HepG2 (cell line): ENCODE data around the gene IPP. TPM values are rescaled to one million over a fixed set of nuclear protein-coding genes. Genes with fewer than 3 reads are reported as not detected.

Source experiments
- ATAC-seq: fragments of 200-7000 bp; cut with Tn5 transposase; 3 replicates; pipeline ENCODE4 v1.9.1; 2020; ENCODE audit warnings: mild to moderate bottlenecking, moderate library complexity
- BruUV-seq: library from RNA; stranded (reverse); fragments of 400-500 nt; replicated peaks from 2 replicates; lab custom pipeline; 2021; lab: Mats Ljungman, UMichigan
- CTCF ChIA-PET: fragments of 300-600 bp; formaldehyde crosslinking; extraction: SDS; loops from one replicate; lab custom pipeline; 2021; ENCODE audit warnings: low total read pairs, inconsistent platforms, low intra/inter-chr PET ratio; lab: Yijun Ruan, JAX
- POLR2A ChIA-PET: fragments of 350-600 bp; sonication (Branson Sonifier 250); formaldehyde crosslinking; loops from one replicate; lab custom pipeline; 2020; ENCODE audit warnings: antibody characterized with exemption, inconsistent platforms; lab: Yijun Ruan, JAX
- DNase-seq: peaks from one replicate; pipeline ENCODE4 v3.0.0-alpha.2; 2015; ENCODE audit warnings: low spot score
- FAIRE-seq: peaks from 3 replicates; lab custom pipeline; 2011; peaks lifted over from hg19 to GRCh38; lab: Jason Lieb, UNC
- H2AFZ ChIP-seq: one replicate; pipeline ENCODE4 v1.6.1; 2011; ENCODE audit warnings: low read length, inconsistent platforms
- H3K27ac ChIP-seq: fragments of 300-600 bp; 3 replicates; pipeline ENCODE4 v1.8.0; 2011; ENCODE audit warnings: mixed run types, mild to moderate bottlenecking, mixed read lengths, low read length, inconsistent platforms; ENCODE audit not compliant: insufficient read depth; ENCODE audit errors: extremely low read length
- H3K27me3 ChIP-seq, 2 experiments: fragments of 200-600 bp in 1 of 2; 2 replicates in 1 of 2; 3 replicates in 1 of 2; pipeline versions ENCODE4 v1.6.0 to v1.8.0; 2011; ENCODE audit warnings: low read length in 2 of 2, mild to moderate bottlenecking in 2 of 2, moderate library complexity in 2 of 2, inconsistent platforms in 1 of 2; ENCODE audit not compliant: insufficient read depth in 2 of 2, control insufficient read depth in 1 of 2
- H3K36me3 ChIP-seq, 2 experiments: fragments of 200-600 bp in 1 of 2; replicated peaks in 1 of 2; 2 replicates in 1 of 2; 3 replicates in 1 of 2; pipeline versions ENCODE4 v1.5.1 to v1.8.0; 2011; ENCODE audit warnings: low read length in 2 of 2, inconsistent platforms in 1 of 2; ENCODE audit not compliant: insufficient read depth in 2 of 2, control insufficient read depth in 1 of 2
- H3K4me1 ChIP-seq: 2 replicates; pipeline ENCODE4 v1.5.1; 2012; ENCODE audit warnings: low read length, inconsistent platforms; ENCODE audit not compliant: insufficient read depth
- H3K4me2 ChIP-seq: 2 replicates; pipeline ENCODE4 v1.6.0; 2011; ENCODE audit warnings: low read depth, low read length, inconsistent platforms
- H3K4me3 ChIP-seq, 3 experiments: fragments of 200-600 bp in 1 of 3; sonication (generic), shearing (Covaris generic) in 1 of 3; replicated peaks in 1 of 3; 2 replicates each; pipeline ENCODE4 v1.5.1; 2011 to 2016; ENCODE audit warnings: low read length in 3 of 3, inconsistent platforms in 2 of 3, low read depth in 2 of 3, mild to moderate bottlenecking in 2 of 3, control low read depth in 1 of 3, mixed read lengths in 1 of 3; ENCODE audit not compliant: insufficient read depth in 1 of 3
- H3K79me2 ChIP-seq: one replicate; pipeline ENCODE4 v1.6.1; 2011; ENCODE audit warnings: low read length, inconsistent platforms; ENCODE audit not compliant: insufficient read depth
- H3K9ac ChIP-seq: 2 replicates; pipeline ENCODE4 v1.6.0; 2011; ENCODE audit warnings: mild to moderate bottlenecking, low read depth, low read length, inconsistent platforms; ENCODE audit not compliant: insufficient read depth
- H3K9me3 ChIP-seq: 2 replicates; pipeline ENCODE4 v1.5.1; 2012; ENCODE audit warnings: mild to moderate bottlenecking, low read length
- H4K20me1 ChIP-seq: 2 replicates; pipeline ENCODE4 v1.6.0; 2011; ENCODE audit warnings: inconsistent platforms, mild to moderate bottlenecking, low read length, moderate library complexity; ENCODE audit not compliant: insufficient read depth
- CC2D1A ChIP-seq: sonication (generic); formaldehyde crosslinking; IDR thresholded peaks from 2 replicates; pipeline ENCODE4 v1.8.1; 2023; ENCODE audit warnings: mild to moderate bottlenecking, missing genetic modification reagents
- CREBL2 ChIP-seq: sonication (generic); formaldehyde crosslinking; IDR thresholded peaks from 2 replicates; pipeline ENCODE4 v1.8.1; 2023; ENCODE audit warnings: missing genetic modification reagents, mild to moderate bottlenecking, borderline replicate concordance
- EED ChIP-seq: sonication (generic); formaldehyde crosslinking; IDR thresholded peaks from 2 replicates; pipeline ENCODE4 v1.5.0; 2020; ENCODE audit warnings: mild to moderate bottlenecking, missing genetic modification reagents
- ERF ChIP-seq: IDR thresholded peaks from 2 replicates; pipeline ENCODE4 v1.6.1; 2018; ENCODE audit warnings: missing biosample characterization, missing genetic modification reagents
- HHEX ChIP-seq: IDR thresholded peaks from 2 replicates; pipeline ENCODE4 v1.6.1; 2016; ENCODE audit warnings: control low read depth
- JDP2 ChIP-seq: sonication (generic); formaldehyde crosslinking; IDR thresholded peaks from 2 replicates; pipeline ENCODE4 v1.8.1; 2022; ENCODE audit warnings: missing genetic modification reagents, borderline replicate concordance
- RCOR2 ChIP-seq: IDR thresholded peaks from 2 replicates; pipeline ENCODE4 v1.6.1; 2016; ENCODE audit warnings: missing biosample characterization, missing genetic modification reagents
- SAFB2 ChIP-seq: sonication (generic); formaldehyde crosslinking; IDR thresholded peaks from 2 replicates; pipeline ENCODE4 v1.5.1; 2020; ENCODE audit warnings: missing genetic modification reagents, low read depth, mild to moderate bottlenecking, borderline replicate concordance
- SSRP1 ChIP-seq: IDR thresholded peaks from 2 replicates; pipeline ENCODE4 v1.6.1; 2016; ENCODE audit warnings: control low read depth
- TCF7 ChIP-seq: sonication (generic); IDR thresholded peaks from 2 replicates; pipeline ENCODE4 v1.6.1; 2016; ENCODE audit warnings: antibody characterized with exemption, low read depth
- TCF7L2 ChIP-seq: IDR thresholded peaks from 2 replicates; pipeline ENCODE4 v1.6.1; 2011; ENCODE audit warnings: mild to moderate bottlenecking, low read depth, low read length, moderate library complexity
- YEATS4 ChIP-seq: sonication (generic); formaldehyde crosslinking; IDR thresholded peaks from 2 replicates; pipeline ENCODE4 v1.4.0; 2020; ENCODE audit warnings: missing genetic modification reagents, borderline replicate concordance
- ZNF672 ChIP-seq: sonication (generic); formaldehyde crosslinking; IDR thresholded peaks from 2 replicates; pipeline ENCODE4 v1.8.1; 2022; ENCODE audit warnings: missing genetic modification reagents
- ZNF781 ChIP-seq: sonication (generic); formaldehyde crosslinking; IDR thresholded peaks from 2 replicates; pipeline ENCODE4 v1.5.1; 2020; ENCODE audit warnings: borderline replicate concordance, mild to moderate bottlenecking, missing genetic modification reagents; ENCODE audit errors: not compliant biosample characterization
- ZNF879 ChIP-seq: sonication (generic); formaldehyde crosslinking; IDR thresholded peaks from 2 replicates; pipeline ENCODE4 v1.8.1; 2023; ENCODE audit warnings: missing genetic modification reagents
- ZNF883 ChIP-seq: sonication (generic); formaldehyde crosslinking; IDR thresholded peaks from 2 replicates; pipeline ENCODE4 v1.5.1; 2020; ENCODE audit warnings: mild to moderate bottlenecking, missing genetic modification reagents; ENCODE audit errors: not compliant biosample characterization
- ZSCAN9 ChIP-seq: IDR thresholded peaks from 2 replicates; pipeline ENCODE4 v1.6.1; 2016; ENCODE audit warnings: borderline replicate concordance
- WGBS: methylation state at CpG from one replicate; pipeline ENCODE4 v1.1.6; 2017; ENCODE audit warnings: low lambda C conversion rate; 5-methylcytosine and 5-hydroxymethylcytosine counted together
- in situ Hi-C: cut with HindIII; loops from 2 replicates; pipeline ENCODE4 v1.10.0; 2017; ENCODE audit warnings: low pct_unique_long_range_greater_than_20kb; ENCODE audit not compliant: extremely low pct_ligation_motif_present
- intact Hi-C: fragments of 100-400 bp; cut with micrococcal nuclease; formaldehyde crosslinking; loops from one replicate; pipeline ENCODE4 v1.10.0; 2022; ENCODE audit not compliant: unreplicated experiment
- polyA plus RNA-seq, 8 experiments: library from polyadenylated mRNA; depleted of rRNA in 3 of 8; stranded (reverse) in 7 of 8; unstranded in 1 of 8; fragments of >200 nt; fragmentation: Illumina TruSeq in 4 of 8; extraction: Trizol in 4 of 8; gene quantifications; 2 replicates each; pipeline versions ENCODE4 v1.2.1 to v1.2.3, GENCODE V29; 2011 to 2016; ENCODE audit warnings: low read depth in 4 of 8, missing spikeins in 1 of 8, mixed read lengths in 1 of 8; ENCODE audit not compliant: insufficient read depth in 1 of 8
- total RNA-seq, 5 experiments: library from RNA; depleted of rRNA; stranded (reverse); fragments of >200 nt; fragmentation: Illumina TruSeq; extraction: Trizol; gene quantifications; 2 replicates each; pipeline ENCODE4 v1.2.3, GENCODE V29; 2016; ENCODE audit warnings: low read depth in 1 of 5
- TF ChIP-seq, protein P1 (sequence below): sonication (generic); formaldehyde crosslinking; IDR thresholded peaks from 2 replicates; pipeline ENCODE4 v1.5.1; 2020; ENCODE audit warnings: missing genetic modification reagents, mild to moderate bottlenecking, borderline replicate concordance

The IPP gene
- total and polyA plus RNA-seq, 2 of the 13 experiments (the other 11 are each of a cell fraction or from before 2014, with no cell fraction given): 3.0 to 9.7 TPM

DNA sequence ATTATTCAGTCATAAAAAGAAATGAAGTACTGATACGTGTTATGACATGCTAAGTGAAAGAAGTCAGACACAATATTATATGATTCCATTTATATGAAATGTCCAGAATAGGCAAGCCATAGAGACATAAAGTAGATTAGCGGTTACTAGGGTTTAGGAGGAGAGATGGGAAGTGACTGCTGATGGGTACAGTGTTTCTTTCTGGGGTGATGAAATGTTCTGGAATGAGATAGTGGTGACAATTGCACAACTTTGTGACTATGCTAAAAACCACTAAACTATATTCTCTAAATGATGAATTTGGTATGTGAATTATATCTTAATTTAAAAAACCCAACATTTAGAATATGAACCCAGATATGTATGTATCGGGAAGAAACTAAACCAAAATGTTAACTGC, 27.6 kb downstream of the IPP start:
- H4K20me1 ChIP-seq: no peaks in the 10 kb centered on the region
- WGBS: 98% methylated on average over 3 of the region's 3 CpGs
- BruUV-seq: no TSS peak
- no peak overlapping the region for H3K27ac ChIP-seq
- ChIA-PET CTCF (no interaction called here), POLR2A (no interaction called here)
- H3K4me3 ChIP-seq: no peak overlapping the region
- intact Hi-C loops (no loop called here), in situ Hi-C loops (no loop called here)
- H3K36me3 ChIP-seq: peaks cover 0 to 1% of the 10 kb centered on the region in 2 experiments; a peak in 2 of 5 replicates
- H3K4me1 ChIP-seq: no peaks in the 10 kb centered on the region
- no peak overlapping the region for H3K9ac ChIP-seq
- no peaks in the 10 kb centered on the region for H3K79me2 ChIP-seq
- no peak for FAIRE-seq
- ATAC-seq: no peak
- no peak overlapping the region for H2AFZ ChIP-seq
- H3K9me3 ChIP-seq: no peaks in the 10 kb centered on the region
- DNase-seq: no peak
- no peaks in the 10 kb centered on the region for H3K27me3 ChIP-seq
- no peak for TF ChIP-seq EED (CRISPR knock-in tag)
- TF ChIP-seq JDP2 (CRISPR knock-in tag): no peak
- no peak for TF ChIP-seq ZNF879 (CRISPR knock-in tag)
- TF ChIP-seq TCF7L2: no peak
- no peak for TF ChIP-seq TCF7
- TF ChIP-seq ZSCAN9 (CRISPR knock-in tag): no peak
- no peak for TF ChIP-seq CC2D1A (CRISPR knock-in tag)
- no peak for TF ChIP-seq ERF
- TF ChIP-seq ZNF781: no peak
- no peak for TF ChIP-seq CREBL2 (CRISPR knock-in tag)
- TF ChIP-seq ZNF883 (CRISPR knock-in tag): no peak
- no peak for TF ChIP-seq SSRP1 (CRISPR knock-in tag)
- TF ChIP-seq, protein P1, sequence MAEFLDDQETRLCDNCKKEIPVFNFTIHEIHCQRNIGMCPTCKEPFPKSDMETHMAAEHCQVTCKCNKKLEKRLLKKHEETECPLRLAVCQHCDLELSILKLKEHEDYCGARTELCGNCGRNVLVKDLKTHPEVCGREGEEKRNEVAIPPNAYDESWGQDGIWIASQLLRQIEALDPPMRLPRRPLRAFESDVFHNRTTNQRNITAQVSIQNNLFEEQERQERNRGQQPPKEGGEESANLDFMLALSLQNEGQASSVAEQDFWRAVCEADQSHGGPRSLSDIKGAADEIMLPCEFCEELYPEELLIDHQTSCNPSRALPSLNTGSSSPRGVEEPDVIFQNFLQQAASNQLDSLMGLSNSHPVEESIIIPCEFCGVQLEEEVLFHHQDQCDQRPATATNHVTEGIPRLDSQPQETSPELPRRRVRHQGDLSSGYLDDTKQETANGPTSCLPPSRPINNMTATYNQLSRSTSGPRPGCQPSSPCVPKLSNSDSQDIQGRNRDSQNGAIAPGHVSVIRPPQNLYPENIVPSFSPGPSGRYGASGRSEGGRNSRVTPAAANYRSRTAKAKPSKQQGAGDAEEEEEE (CRISPR knock-in tag): no peak
- no peak for TF ChIP-seq SAFB2 (CRISPR knock-in tag)
- no peak for TF ChIP-seq HHEX (CRISPR knock-in tag)
- TF ChIP-seq ZNF672 (CRISPR knock-in tag): no peak
- TF ChIP-seq YEATS4 (CRISPR knock-in tag): no peak
- TF ChIP-seq RCOR2 (CRISPR knock-in tag): no peak
- no peak overlapping the region for H3K4me2 ChIP-seq
